GM23338 (cell line): ENCODE measurements around the gene YLPM1.

Source experiments
- CTCF ChIP-seq, 2 experiments: fragments of 200-600 bp in 1 of 2; sonication (generic) in 1 of 2; conservative IDR thresholded peaks; 2 replicates each; pipeline versions ENCODE4 v1.5.1 to v1.6.1; 2016 to 2017; ENCODE audit warnings: antibody characterized with exemption in 2 of 2, low read depth in 2 of 2, mild to moderate bottlenecking in 2 of 2, moderate library complexity in 1 of 2
- EZH2phosphoT487 ChIP-seq: fragments of 200-600 bp; sonication (generic); IDR thresholded peaks from one replicate; pipeline ENCODE4 v1.8.1; 2018; ENCODE audit warnings: antibody characterized with exemption; ENCODE audit not compliant: unreplicated experiment

GRCh38 chr14:74858022-74858421 is 94.9 kb downstream of the YLPM1 start:
- no peak for TF ChIP-seq CTCF (conservative IDR thresholded peaks at IDR 0.05; ENCODE audit: low read depth in 2 of 2)
- no peak for TF ChIP-seq EZH2phosphoT487
